Uterus (tissue), 4 donors: ENCODE data around the gene RELL1. TPM values are rescaled to one million over a fixed set of nuclear protein-coding genes. Genes with fewer than 3 reads are reported as not detected.
A peak's percentile ranks its signal among the peaks of the same experiment; 100 is the strongest.

ENCODE experiments used
- DNase-seq, 2 donors: peaks; one replicate each; pipeline ENCODE4 v3.0.0-alpha.2; 2019 to 2020
- H3K27ac ChIP-seq, 2 donors: fragments of 200-600 bp; sonication (generic); 1 replicate in 1 of 2; 2 replicates in 1 of 2; pipeline ENCODE4 v1.5.1; 2016 to 2018
- H3K27me3 ChIP-seq, 2 donors: fragments of 200-600 bp; sonication (generic); one replicate each; pipeline ENCODE4 v1.5.1; 2018 to 2019; ENCODE audit warnings: control low read depth in 1 of 2
- H3K36me3 ChIP-seq, 2 donors: fragments of 200-600 bp; sonication (generic); one replicate each; pipeline ENCODE4 v1.5.1; 2019; ENCODE audit warnings: control low read depth in 1 of 2
- H3K4me1 ChIP-seq, 2 donors: fragments of 200-600 bp; sonication (generic); one replicate each; pipeline ENCODE4 v1.5.1; 2018 to 2019; ENCODE audit warnings: control low read depth in 1 of 2
- H3K4me3 ChIP-seq, 2 donors: fragments of 200-600 bp; sonication (generic); 1 replicate in 1 of 2; 2 replicates in 1 of 2; pipeline ENCODE4 v1.5.1; 2018 to 2019; ENCODE audit warnings: mild to moderate bottlenecking in 1 of 2
- H3K9me3 ChIP-seq, 2 donors: fragments of 200-600 bp; sonication (generic); one replicate each; pipeline ENCODE4 v1.5.1; 2019; ENCODE audit warnings: control low read depth in 1 of 2
- POLR2A ChIP-seq, 2 donors: fragments of 450-650 bp; IDR thresholded peaks; one replicate each; pipeline ENCODE4 v1.6.1; 2016; ENCODE audit warnings: antibody characterized with exemption in 2 of 2, mild to moderate bottlenecking in 1 of 2, moderate library complexity in 1 of 2
- intact Hi-C: fragments of 100-400 bp; cut with DNase I; formaldehyde crosslinking; loops from one replicate; pipeline ENCODE4 v1.15.1; 2023; ENCODE audit warnings: low total_unique reads
- total RNA-seq, 4 donors: library from RNA; depleted of rRNA in 3 of 4; stranded (reverse); fragments of >200 nt in 3 of 4; gene quantifications; one replicate each; pipeline versions ENCODE4 v1.1.0 to v1.2.4, GENCODE V29; 2014 to 2023
- TF ChIP-seq, protein P1 (sequence below), 4 experiments: fragments of 200-600 bp in 2 of 4; fragments of 450-650 bp in 2 of 4; sonication (generic) in 2 of 4; IDR thresholded peaks; one replicate each; pipeline ENCODE4 v1.5.1; 2016 to 2019; ENCODE audit warnings: antibody characterized with exemption in 4 of 4, mild to moderate bottlenecking in 2 of 4, moderate library complexity in 1 of 4
- donor health status: DM: yes; HTN: yes; CAD: no.

RELL1 gene
- total RNA-seq, 4 donors from 2014 or later, result 21.2 to 64.0 (median 44.3) TPM

DNA sequence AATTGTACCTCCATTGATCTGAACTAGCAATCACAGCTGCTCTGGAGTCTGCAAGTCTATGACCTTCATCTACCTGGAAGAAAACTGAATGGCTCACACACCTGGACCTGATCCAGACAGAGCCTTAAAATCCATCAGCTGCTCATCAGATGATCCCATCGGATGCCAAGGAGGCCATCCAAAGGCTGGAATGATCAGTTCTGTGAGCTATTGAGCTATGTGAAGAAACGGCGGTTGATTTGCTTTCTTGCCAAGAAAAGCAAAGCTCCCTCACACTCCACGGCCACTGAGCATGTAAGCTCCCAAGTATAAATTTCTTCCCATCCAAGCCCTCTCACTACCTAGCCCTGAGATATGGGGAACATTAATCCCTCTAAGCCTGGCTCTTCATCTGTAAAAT lies 63.1 kb downstream of the RELL1 start:
- Histone ChIP-seq H3K36me3 (no peaks in the 10 kb centered on the region), H3K27ac (no peak overlapping the region), H3K4me1 (no peaks in the 10 kb centered on the region), H3K4me3 (no peak overlapping the region), H3K27me3 (no peaks in the 10 kb centered on the region), H3K9me3 (no peaks in the 10 kb centered on the region)
- intact Hi-C loops, result no loop called here
- TF ChIP-seq, protein P1, sequence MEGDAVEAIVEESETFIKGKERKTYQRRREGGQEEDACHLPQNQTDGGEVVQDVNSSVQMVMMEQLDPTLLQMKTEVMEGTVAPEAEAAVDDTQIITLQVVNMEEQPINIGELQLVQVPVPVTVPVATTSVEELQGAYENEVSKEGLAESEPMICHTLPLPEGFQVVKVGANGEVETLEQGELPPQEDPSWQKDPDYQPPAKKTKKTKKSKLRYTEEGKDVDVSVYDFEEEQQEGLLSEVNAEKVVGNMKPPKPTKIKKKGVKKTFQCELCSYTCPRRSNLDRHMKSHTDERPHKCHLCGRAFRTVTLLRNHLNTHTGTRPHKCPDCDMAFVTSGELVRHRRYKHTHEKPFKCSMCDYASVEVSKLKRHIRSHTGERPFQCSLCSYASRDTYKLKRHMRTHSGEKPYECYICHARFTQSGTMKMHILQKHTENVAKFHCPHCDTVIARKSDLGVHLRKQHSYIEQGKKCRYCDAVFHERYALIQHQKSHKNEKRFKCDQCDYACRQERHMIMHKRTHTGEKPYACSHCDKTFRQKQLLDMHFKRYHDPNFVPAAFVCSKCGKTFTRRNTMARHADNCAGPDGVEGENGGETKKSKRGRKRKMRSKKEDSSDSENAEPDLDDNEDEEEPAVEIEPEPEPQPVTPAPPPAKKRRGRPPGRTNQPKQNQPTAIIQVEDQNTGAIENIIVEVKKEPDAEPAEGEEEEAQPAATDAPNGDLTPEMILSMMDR (IDR thresholded peaks at IDR 0.05), result no peak
- TF ChIP-seq POLR2A (IDR thresholded peaks at IDR 0.05), result no peak
- DNase-seq, result no peak

DNA sequence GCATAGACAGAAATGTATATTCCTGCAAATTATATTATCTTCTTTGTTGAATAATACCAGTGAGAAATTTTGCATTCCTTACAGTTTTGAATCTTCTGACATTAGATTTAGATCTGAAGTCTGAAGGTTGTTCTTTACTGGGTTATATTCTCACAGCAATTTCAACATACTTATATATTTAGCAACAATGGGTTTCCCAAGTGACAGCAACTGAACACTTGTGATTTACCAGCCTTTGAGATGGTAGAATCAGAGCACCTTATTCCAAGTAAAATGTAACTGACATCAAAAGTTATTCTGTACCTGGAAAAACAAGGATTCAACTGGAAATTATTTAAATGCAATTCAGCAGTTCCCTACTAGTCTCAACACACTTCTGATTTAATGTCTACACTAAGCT lies 66.0 kb downstream of the RELL1 start:
- no peak for TF ChIP-seq POLR2A (IDR thresholded peaks at IDR 0.05)
- TF ChIP-seq, protein P1 (IDR thresholded peaks at IDR 0.05), result no peak
- no peak for DNase-seq
- no peaks in the 10 kb centered on the region for H3K9me3 ChIP-seq
- no peaks in the 10 kb centered on the region for H3K27me3 ChIP-seq
- H3K36me3 ChIP-seq, result no peaks in the 10 kb centered on the region
- H3K27ac ChIP-seq, result no peak overlapping the region
- H3K4me3 ChIP-seq, result no peak overlapping the region
- intact Hi-C loops, result no loop called here
- H3K4me1 ChIP-seq, result no peaks in the 10 kb centered on the region

DNA sequence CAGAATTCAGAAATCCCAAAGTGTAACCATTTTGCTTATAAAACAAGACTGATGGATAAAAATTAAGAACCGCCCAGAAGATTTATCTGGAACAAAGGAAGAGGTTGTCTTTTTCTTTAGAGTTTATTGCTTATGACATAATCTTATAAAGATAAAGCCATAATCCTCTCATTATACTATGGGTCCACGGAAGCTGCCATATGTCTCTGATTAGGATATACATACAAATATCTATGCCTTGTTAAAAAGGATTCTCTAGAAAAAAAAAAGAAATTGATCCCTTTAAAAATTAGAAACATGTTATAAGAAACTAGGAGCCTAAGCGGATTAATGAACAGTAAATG lies 70.5 kb downstream of the RELL1 start:
- no peaks in the 10 kb centered on the region for H3K36me3 ChIP-seq
- no peak for TF ChIP-seq POLR2A (IDR thresholded peaks at IDR 0.05)
- TF ChIP-seq, protein P1 (IDR thresholded peaks at IDR 0.05), result no peak
- no peak for DNase-seq
- peak overlapping the region in 1 of 2 donors; percentile 25 for H3K27ac ChIP-seq
- intact Hi-C loops, result no loop called here
- H3K4me3 ChIP-seq, result no peak overlapping the region
- H3K4me1 ChIP-seq, result no peaks in the 10 kb centered on the region
- no peaks in the 10 kb centered on the region for H3K27me3 ChIP-seq
- H3K9me3 ChIP-seq, result no peaks in the 10 kb centered on the region

DNA sequence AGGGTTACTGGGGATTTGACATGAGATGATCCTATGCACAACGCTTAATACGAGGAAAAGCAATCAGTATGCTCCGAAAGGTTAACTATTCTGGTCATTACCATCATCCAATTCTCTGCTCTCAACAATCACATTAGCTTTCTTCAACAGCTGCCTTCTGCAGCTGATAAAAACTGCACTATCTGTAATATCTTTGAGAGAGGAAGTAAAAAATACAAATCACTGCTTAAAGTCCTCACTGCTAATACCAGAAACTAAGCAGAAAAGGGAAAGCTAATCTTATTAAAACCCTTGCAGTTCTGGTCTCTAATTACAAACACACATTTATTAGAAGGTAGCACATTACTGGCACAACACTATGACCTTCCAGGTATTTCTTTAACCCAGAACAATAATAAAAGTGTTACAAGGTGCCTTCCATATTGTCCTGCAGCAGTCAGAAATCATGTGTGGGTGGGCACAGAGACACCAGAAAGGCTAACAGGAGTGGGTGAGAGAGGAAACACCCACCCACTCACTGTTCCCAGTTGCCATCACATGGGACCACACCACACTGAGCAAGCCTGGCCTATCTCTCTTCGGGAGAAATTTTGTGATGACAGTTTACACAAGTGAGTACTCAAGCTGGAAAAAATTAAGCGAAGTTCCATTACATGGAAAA lies 71.0 kb downstream of the RELL1 start:
- TF ChIP-seq POLR2A (IDR thresholded peaks at IDR 0.05), result no peak
- TF ChIP-seq, protein P1 (IDR thresholded peaks at IDR 0.05), result no peak
- Histone ChIP-seq H3K4me1 (no peaks in the 10 kb centered on the region), H3K27ac (peak overlapping the region in 1 of 2 donors; percentile 25), H3K27me3 (no peaks in the 10 kb centered on the region), H3K36me3 (no peaks in the 10 kb centered on the region), H3K4me3 (no peak overlapping the region), H3K9me3 (no peaks in the 10 kb centered on the region)
- intact Hi-C loops, result no loop called here
- DNase-seq, result no peak

DNA sequence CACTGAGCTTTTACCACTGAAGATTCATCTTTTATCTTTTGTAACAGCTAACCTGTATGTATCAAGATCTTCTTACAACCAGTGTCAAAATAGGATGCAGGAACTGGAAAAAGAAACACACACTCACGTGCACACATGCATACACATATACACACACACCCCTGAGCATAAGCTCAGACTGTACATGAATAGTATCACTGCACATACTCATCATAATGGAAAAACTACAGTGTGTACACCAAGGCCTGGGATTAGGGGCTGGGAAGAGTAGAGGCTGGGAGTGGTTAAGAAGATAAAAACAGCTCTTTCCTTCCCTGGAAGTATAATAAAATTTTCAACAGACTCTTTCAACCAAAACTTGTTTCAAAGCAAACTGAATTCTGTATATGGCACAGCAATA lies 73.4 kb downstream of the RELL1 start:
- H3K9me3 ChIP-seq, result no peaks in the 10 kb centered on the region
- no peaks in the 10 kb centered on the region for H3K36me3 ChIP-seq

More for the DNA sequence above, 73.4 kb downstream of the RELL1 start:
- Histone ChIP-seq H3K4me1 (no peaks in the 10 kb centered on the region), H3K27me3 (no peaks in the 10 kb centered on the region), H3K4me3 (no peak overlapping the region), H3K27ac (no peak overlapping the region)
- no peak for DNase-seq
- intact Hi-C loops, result no loop called here
- TF ChIP-seq, protein P1 (IDR thresholded peaks at IDR 0.05), result no peak
- TF ChIP-seq POLR2A (IDR thresholded peaks at IDR 0.05), result no peak
